GM23338 (cell line): ENCODE measurements around the gene PLXNB2. TPM values are rescaled to one million over a fixed set of nuclear protein-coding genes. Genes with fewer than 3 reads are reported as not detected.

Experiments
- ATAC-seq: fragments of 200-7000 bp; cut with Tn5 transposase; 3 replicates; pipeline ENCODE4 v1.9.1; 2020
- DNase-seq: peaks from one replicate; pipeline ENCODE4 v3.0.0-alpha.2; 2015; ENCODE audit warnings: low spot score
- H2AFZ ChIP-seq: fragments of 200-600 bp; sonication (generic); 2 replicates; pipeline ENCODE4 v1.8.0; 2016; ENCODE audit warnings: antibody characterized with exemption, mild to moderate bottlenecking, moderate library complexity
- H3F3A ChIP-seq: fragments of 200-600 bp; sonication (generic); replicated peaks from 2 replicates; pipeline ENCODE4 v1.8.0; 2017; ENCODE audit warnings: antibody characterized with exemption, mixed run types, low read depth
- H3K27ac ChIP-seq: fragments of 200-600 bp; sonication (generic); 2 replicates; pipeline ENCODE4 v1.6.1; 2016; ENCODE audit warnings: low read depth
- H3K27me3 ChIP-seq: fragments of 200-600 bp; sonication (generic); 2 replicates; pipeline ENCODE4 v1.8.0; 2016; ENCODE audit warnings: mild to moderate bottlenecking, mixed run types, moderate library complexity; ENCODE audit not compliant: insufficient read depth
- H3K36me3 ChIP-seq: fragments of 200-600 bp; sonication (generic); 2 replicates; pipeline ENCODE4 v1.8.0; 2016; ENCODE audit warnings: mild to moderate bottlenecking; ENCODE audit not compliant: insufficient read depth
- H3K4me1 ChIP-seq: fragments of 200-600 bp; sonication (generic); 2 replicates; pipeline ENCODE4 v1.8.0; 2016; ENCODE audit warnings: mild to moderate bottlenecking, moderate library complexity; ENCODE audit not compliant: insufficient read depth
- H3K4me2 ChIP-seq: fragments of 200-600 bp; sonication (generic); 2 replicates; pipeline ENCODE4 v1.7.1; 2017; ENCODE audit warnings: mixed run types
- H3K4me3 ChIP-seq: fragments of 200-600 bp; sonication (generic); 2 replicates; pipeline ENCODE4 v1.6.1; 2016; ENCODE audit warnings: mixed run types
- H3K79me2 ChIP-seq: fragments of 200-600 bp; sonication (generic); replicated peaks from 2 replicates; pipeline ENCODE4 v1.8.0; 2017; ENCODE audit warnings: mild to moderate bottlenecking; ENCODE audit not compliant: insufficient read depth
- H3K9me2 ChIP-seq: fragments of 200-600 bp; sonication (generic); 2 replicates; pipeline ENCODE4 v1.8.0; 2017; ENCODE audit not compliant: insufficient read depth
- H4K20me1 ChIP-seq: fragments of 200-600 bp; sonication (generic); replicated peaks from 2 replicates; pipeline ENCODE4 v1.8.0; 2017; ENCODE audit warnings: mild to moderate bottlenecking; ENCODE audit not compliant: insufficient read depth
- H3K27ac Mint-ChIP-seq: 2 replicates; pipeline ENCODE4 v1.8.0; 2020; ENCODE audit warnings: inconsistent platforms, mild to moderate bottlenecking, moderate library complexity, mixed read lengths
- H3K27me3 Mint-ChIP-seq: 3 replicates; pipeline ENCODE4 v1.8.0; 2022; ENCODE audit warnings: low read depth, mild to moderate bottlenecking, moderate library complexity, mixed read lengths, inconsistent platforms; ENCODE audit not compliant: insufficient read depth, poor library complexity
- H3K36me3 Mint-ChIP-seq: 3 replicates; pipeline ENCODE4 v1.8.0; 2021; ENCODE audit warnings: low read depth, mild to moderate bottlenecking, inconsistent platforms, moderate library complexity, mixed read lengths
- H3K4me1 Mint-ChIP-seq: 3 replicates; pipeline ENCODE4 v1.8.0; 2020; ENCODE audit warnings: mild to moderate bottlenecking, inconsistent platforms, mixed read lengths
- H3K4me3 Mint-ChIP-seq: 3 replicates; pipeline ENCODE4 v1.8.0; 2021; ENCODE audit warnings: moderate library complexity, mild to moderate bottlenecking, inconsistent platforms, mixed read lengths
- H3K9me3 Mint-ChIP-seq: 3 replicates; pipeline ENCODE4 v1.8.0; 2020; ENCODE audit warnings: moderate library complexity, mild to moderate bottlenecking, inconsistent platforms, mixed read lengths
- CREB1 ChIP-seq: fragments of 250-450 bp; sonication (Bioruptor Pico); IDR thresholded peaks from 2 replicates; pipeline ENCODE4 v1.5.0; 2020; ENCODE audit warnings: low read depth, mild to moderate bottlenecking, moderate library complexity
- CTCF ChIP-seq, 2 experiments: fragments of 200-600 bp in 1 of 2; sonication (generic) in 1 of 2; conservative IDR thresholded peaks; 2 replicates each; pipeline versions ENCODE4 v1.5.1 to v1.6.1; 2016 to 2017; ENCODE audit warnings: antibody characterized with exemption in 2 of 2, low read depth in 2 of 2, mild to moderate bottlenecking in 2 of 2, moderate library complexity in 1 of 2
- ETS1 ChIP-seq: IDR thresholded peaks from 2 replicates; pipeline ENCODE4 v1.6.1; 2016; ENCODE audit warnings: antibody characterized with exemption
- EZH2phosphoT487 ChIP-seq: fragments of 200-600 bp; sonication (generic); IDR thresholded peaks from one replicate; pipeline ENCODE4 v1.8.1; 2018; ENCODE audit warnings: antibody characterized with exemption; ENCODE audit not compliant: unreplicated experiment
- JUNB ChIP-seq: IDR thresholded peaks from one replicate; pipeline ENCODE4 v1.6.1; 2016; ENCODE audit warnings: antibody characterized with exemption; ENCODE audit not compliant: unreplicated experiment
- POLR2AphosphoS5 ChIP-seq: IDR thresholded peaks from 2 replicates; pipeline ENCODE4 v1.6.1; 2016; ENCODE audit warnings: antibody characterized with exemption, low read depth
- ZNF331 ChIP-seq: fragments of 250-450 bp; sonication (Bioruptor Pico); IDR thresholded peaks from 2 replicates; pipeline ENCODE4 v1.5.0; 2020; ENCODE audit warnings: low read depth, mild to moderate bottlenecking, moderate library complexity
- polyA plus RNA-seq: library from polyadenylated mRNA; unstranded; fragments of >200 nt; fragmentation: Nextera tagmentation; extraction: Ambion mirVana; gene quantifications from 2 replicates; pipeline ENCODE4 v1.2.1, GENCODE V29; 2016
- total RNA-seq: library from RNA; depleted of rRNA; stranded (reverse); fragments of >200 nt; shearing (Covaris generic); gene quantifications from 2 replicates; pipeline ENCODE4 v1.2.3, GENCODE V29; 2014
- TF ChIP-seq, protein P1 (sequence below): fragments of 250-450 bp; sonication (Bioruptor Pico); IDR thresholded peaks from 2 replicates; pipeline ENCODE4 v1.5.0; 2020; ENCODE audit warnings: mild to moderate bottlenecking, moderate library complexity

PLXNB2 gene
- total and polyA plus RNA-seq, 2 experiments from 2014 or later, result 29.1 to 66.3 TPM

GRCh38 chr22:50302041-50302541 lies 5.4 kb downstream of the PLXNB2 start:
- ATAC-seq (no peak), DNase-seq (no peak)
- no peak overlapping the region for H2AFZ ChIP-seq
- H3K4me3 ChIP-seq, result no peak overlapping the region
- peaks cover 10% of the 10 kb centered on the region for H4K20me1 ChIP-seq
- TF ChIP-seq POLR2AphosphoS5, result no peak
- no peak for TF ChIP-seq ZNF331
- TF ChIP-seq EZH2phosphoT487, result no peak
- TF ChIP-seq JUNB, result no peak
- TF ChIP-seq, protein P1, sequence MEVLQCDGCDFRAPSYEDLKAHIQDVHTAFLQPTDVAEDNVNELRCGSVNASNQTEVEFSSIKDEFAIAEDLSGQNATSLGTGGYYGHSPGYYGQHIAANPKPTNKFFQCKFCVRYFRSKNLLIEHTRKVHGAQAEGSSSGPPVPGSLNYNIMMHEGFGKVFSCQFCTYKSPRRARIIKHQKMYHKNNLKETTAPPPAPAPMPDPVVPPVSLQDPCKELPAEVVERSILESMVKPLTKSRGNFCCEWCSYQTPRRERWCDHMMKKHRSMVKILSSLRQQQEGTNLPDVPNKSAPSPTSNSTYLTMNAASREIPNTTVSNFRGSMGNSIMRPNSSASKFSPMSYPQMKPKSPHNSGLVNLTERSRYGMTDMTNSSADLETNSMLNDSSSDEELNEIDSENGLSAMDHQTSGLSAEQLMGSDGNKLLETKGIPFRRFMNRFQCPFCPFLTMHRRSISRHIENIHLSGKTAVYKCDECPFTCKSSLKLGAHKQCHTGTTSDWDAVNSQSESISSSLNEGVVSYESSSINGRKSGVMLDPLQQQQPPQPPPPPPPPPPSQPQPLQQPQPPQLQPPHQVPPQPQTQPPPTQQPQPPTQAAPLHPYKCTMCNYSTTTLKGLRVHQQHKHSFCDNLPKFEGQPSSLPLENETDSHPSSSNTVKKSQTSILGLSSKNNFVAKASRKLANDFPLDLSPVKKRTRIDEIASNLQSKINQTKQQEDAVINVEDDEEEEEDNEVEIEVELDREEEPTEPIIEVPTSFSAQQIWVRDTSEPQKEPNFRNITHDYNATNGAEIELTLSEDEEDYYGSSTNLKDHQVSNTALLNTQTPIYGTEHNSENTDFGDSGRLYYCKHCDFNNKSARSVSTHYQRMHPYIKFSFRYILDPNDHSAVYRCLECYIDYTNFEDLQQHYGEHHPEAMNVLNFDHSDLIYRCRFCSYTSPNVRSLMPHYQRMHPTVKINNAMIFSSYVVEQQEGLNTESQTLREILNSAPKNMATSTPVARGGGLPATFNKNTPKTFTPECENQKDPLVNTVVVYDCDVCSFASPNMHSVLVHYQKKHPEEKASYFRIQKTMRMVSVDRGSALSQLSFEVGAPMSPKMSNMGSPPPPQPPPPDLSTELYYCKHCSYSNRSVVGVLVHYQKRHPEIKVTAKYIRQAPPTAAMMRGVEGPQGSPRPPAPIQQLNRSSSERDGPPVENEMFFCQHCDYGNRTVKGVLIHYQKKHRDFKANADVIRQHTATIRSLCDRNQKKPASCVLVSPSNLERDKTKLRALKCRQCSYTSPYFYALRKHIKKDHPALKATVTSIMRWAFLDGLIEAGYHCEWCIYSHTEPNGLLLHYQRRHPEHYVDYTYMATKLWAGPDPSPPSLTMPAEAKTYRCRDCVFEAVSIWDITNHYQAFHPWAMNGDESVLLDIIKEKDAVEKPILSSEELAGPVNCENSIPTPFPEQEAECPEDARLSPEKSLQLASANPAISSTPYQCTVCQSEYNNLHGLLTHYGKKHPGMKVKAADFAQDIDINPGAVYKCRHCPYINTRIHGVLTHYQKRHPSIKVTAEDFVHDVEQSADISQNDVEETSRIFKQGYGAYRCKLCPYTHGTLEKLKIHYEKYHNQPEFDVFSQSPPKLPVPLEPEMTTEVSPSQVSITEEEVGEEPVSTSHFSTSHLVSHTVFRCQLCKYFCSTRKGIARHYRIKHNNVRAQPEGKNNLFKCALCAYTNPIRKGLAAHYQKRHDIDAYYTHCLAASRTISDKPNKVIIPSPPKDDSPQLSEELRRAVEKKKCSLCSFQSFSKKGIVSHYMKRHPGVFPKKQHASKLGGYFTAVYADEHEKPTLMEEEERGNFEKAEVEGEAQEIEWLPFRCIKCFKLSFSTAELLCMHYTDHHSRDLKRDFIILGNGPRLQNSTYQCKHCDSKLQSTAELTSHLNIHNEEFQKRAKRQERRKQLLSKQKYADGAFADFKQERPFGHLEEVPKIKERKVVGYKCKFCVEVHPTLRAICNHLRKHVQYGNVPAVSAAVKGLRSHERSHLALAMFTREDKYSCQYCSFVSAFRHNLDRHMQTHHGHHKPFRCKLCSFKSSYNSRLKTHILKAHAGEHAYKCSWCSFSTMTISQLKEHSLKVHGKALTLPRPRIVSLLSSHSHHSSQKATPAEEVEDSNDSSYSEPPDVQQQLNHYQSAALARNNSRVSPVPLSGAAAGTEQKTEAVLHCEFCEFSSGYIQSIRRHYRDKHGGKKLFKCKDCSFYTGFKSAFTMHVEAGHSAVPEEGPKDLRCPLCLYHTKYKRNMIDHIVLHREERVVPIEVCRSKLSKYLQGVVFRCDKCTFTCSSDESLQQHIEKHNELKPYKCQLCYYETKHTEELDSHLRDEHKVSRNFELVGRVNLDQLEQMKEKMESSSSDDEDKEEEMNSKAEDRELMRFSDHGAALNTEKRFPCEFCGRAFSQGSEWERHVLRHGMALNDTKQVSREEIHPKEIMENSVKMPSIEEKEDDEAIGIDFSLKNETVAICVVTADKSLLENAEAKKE (CRISPR knock-in tag), result no peak
- TF ChIP-seq ETS1, result no peak
- TF ChIP-seq CREB1 (CRISPR knock-in tag), result no peak
- TF ChIP-seq CTCF (conservative IDR thresholded peaks at IDR 0.05; ENCODE audit: low read depth in 2 of 2), result no peak
- Mint-ChIP-seq H3K27ac (no peak overlapping the region), H3K9me3 (no peaks in the 10 kb centered on the region), H3K4me3 (no peak overlapping the region), H3K36me3 (no peaks in the 10 kb centered on the region), H3K27me3 (peaks cover 29% of the 10 kb centered on the region), H3K4me1 (peaks cover 15% of the 10 kb centered on the region)
- H3K9me2 ChIP-seq, result no peaks in the 10 kb centered on the region
- H3K4me1 ChIP-seq, result peaks cover 24% of the 10 kb centered on the region; the same call in 1 of the 2 replicates
- no peak overlapping the region for H3K27ac ChIP-seq
- no peaks in the 10 kb centered on the region for H3K36me3 ChIP-seq
- H3K27me3 ChIP-seq, result peaks cover 11% of the 10 kb centered on the region
- H3K4me2 ChIP-seq, result no peak overlapping the region
- H3F3A ChIP-seq, result no peaks in the 10 kb centered on the region
- H3K79me2 ChIP-seq, result peaks cover 18% of the 10 kb centered on the region
